Cerebellar nuclear complex (tissue), 1 donor: ENCODE measurements around the gene GALNT17.

Experiments used
- DNase-seq, 2 experiments: peaks; one replicate each; lab custom pipeline; 2025; lab: John Stamatoyannopoulos, UW

GALNT17 gene

GRCh38 chr7:71461572-71461971 is 329.6 kb downstream of the GALNT17 start:
- no peak for DNase-seq

- DNase-seq = no peak
Observed at GRCh38 chr7:71465741-71466189, 333.8 kb downstream of the GALNT17 start.

GRCh38 chr7:71466448-71467145 is 334.7 kb downstream of the GALNT17 start:
- no peak for DNase-seq

GRCh38 chr7:71470326-71470725 is 338.4 kb downstream of the GALNT17 start:
- no peak for DNase-seq

GRCh38 chr7:71470830-71471229 is 338.9 kb downstream of the GALNT17 start:
- no peak for DNase-seq

- no peak for DNase-seq
Observed at GRCh38 chr7:71472962-71473361, 341.0 kb downstream of the GALNT17 start.

GRCh38 chr7:71473366-71473967 is 341.5 kb downstream of the GALNT17 start:
- no peak for DNase-seq

- DNase-seq = no peak
Observed at GRCh38 chr7:71477441-71477840, 345.5 kb downstream of the GALNT17 start.

- no peak for DNase-seq
Observed at GRCh38 chr7:71479231-71479630, 347.3 kb downstream of the GALNT17 start.

GRCh38 chr7:71480791-71481190 is 348.8 kb downstream of the GALNT17 start:
- DNase-seq = no peak

GRCh38 chr7:71482284-71482683 is 350.3 kb downstream of the GALNT17 start:
- DNase-seq = no peak

GRCh38 chr7:71484380-71484779 is 352.4 kb downstream of the GALNT17 start:
- no peak for DNase-seq

GRCh38 chr7:71485586-71485985 is 353.6 kb downstream of the GALNT17 start:
- DNase-seq = no peak

GRCh38 chr7:71486414-71486813 is 354.5 kb downstream of the GALNT17 start:
- no peak for DNase-seq

- DNase-seq = no peak
Observed at GRCh38 chr7:71486856-71487628, 355.1 kb downstream of the GALNT17 start.

GRCh38 chr7:71488308-71488707 is 356.4 kb downstream of the GALNT17 start:
- DNase-seq = no peak

- no peak for DNase-seq
Observed at GRCh38 chr7:71491336-71491735, 359.4 kb downstream of the GALNT17 start.

GRCh38 chr7:71495828-71496227 is 363.9 kb downstream of the GALNT17 start:
- DNase-seq = no peak

GRCh38 chr7:71497256-71497946 is 365.5 kb downstream of the GALNT17 start:
- peak; percentile 85 to 86 for DNase-seq

- DNase-seq = no peak
Observed at GRCh38 chr7:71498381-71498780, 366.4 kb downstream of the GALNT17 start.

- no peak for DNase-seq
Observed at GRCh38 chr7:71504697-71505441, 372.9 kb downstream of the GALNT17 start.

GRCh38 chr7:71506822-71507221 is 374.9 kb downstream of the GALNT17 start:
- DNase-seq = no peak
